ENCODE data around the gene REEP3. TPM values are rescaled to one million over a fixed set of nuclear protein-coding genes. Genes with fewer than 3 reads are reported as not detected.

Gene REEP3
- total RNA-seq, 1 experiment from 2014 or later: 135 TPM

DNA sequence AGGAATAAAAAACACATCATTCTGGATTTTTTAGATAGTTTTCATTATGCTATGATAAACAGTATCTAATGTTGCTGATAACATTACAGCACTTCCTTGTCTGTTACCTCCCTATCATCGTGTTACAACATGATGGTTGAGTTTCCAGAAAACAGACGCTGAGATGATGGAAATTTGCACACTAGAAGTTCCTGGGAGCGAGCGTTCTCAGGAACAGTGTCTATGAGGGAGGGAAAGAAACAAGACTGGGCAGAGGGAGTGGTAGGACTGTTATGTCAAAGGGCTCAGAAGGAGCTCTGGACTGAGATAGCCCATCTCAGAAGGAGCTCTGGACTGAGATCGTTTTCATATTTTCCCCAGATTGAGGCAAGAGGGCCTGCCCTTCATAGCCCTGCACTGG is 121.6 kb downstream of the REEP3 start:
- no peak for DNase-seq (ENCODE audit: low read depth, low spot score)
- no peaks in the 10 kb centered on the region for H3K9me3 ChIP-seq (ENCODE audit: control insufficient read depth, insufficient read depth, low read depth, low read length)
- H3K27ac ChIP-seq (ENCODE audit: low read length): no peak overlapping the region

DNA sequence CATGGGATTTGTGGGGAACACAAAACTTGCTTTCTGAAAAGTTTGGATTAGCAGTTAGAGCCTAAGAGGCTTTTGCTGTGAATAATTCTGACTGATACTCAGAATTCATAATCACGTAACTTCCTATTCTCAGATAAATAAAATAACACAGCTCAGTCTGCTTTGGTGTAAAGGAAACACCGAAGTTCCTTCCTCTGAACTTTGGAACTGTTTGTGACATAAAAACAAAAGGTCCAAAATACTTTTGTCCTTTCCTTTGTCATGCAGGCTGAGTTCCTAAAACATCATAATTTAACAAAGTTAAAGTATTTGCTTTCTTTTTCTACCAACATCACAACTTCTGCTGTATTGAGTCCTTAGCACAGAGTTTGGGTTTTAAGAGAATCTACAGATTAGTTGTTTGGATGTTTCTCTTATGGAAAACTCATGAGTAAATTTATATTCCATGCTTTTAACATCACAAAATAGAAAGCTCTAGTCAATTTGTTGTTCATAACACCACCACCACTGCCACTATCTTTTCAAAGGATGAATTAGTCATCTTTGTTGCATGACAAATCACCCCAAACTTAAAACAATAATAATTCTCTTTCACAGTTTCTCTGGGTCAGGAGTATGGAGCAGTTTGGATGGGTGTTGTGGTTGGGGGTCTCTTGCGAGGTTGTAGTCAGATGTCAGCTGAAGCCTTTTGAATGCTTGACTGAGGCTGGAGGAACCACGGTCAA is 123.4 kb downstream of the REEP3 start:
- CTCF ChIA-PET: no interaction called here
- Histone ChIP-seq H3K27ac (ENCODE audit: low read length) (no peak overlapping the region), H3K27me3 (ENCODE audit: control insufficient read depth, insufficient read depth, low read length) (no peaks in the 10 kb centered on the region), H3K36me3 (ENCODE audit: control insufficient read depth, insufficient read depth, low read length) (no peaks in the 10 kb centered on the region), H3K9me3 (ENCODE audit: control insufficient read depth, insufficient read depth, low read depth, low read length) (no peaks in the 10 kb centered on the region), H3K4me3 (ENCODE audit: low read depth in 2 of 2, low read length in 2 of 2) (no peak overlapping the region), H3K4me1 (ENCODE audit: control insufficient read depth, insufficient read depth, low read length) (no peaks in the 10 kb centered on the region)
- DNase-seq (ENCODE audit: low read depth, low spot score) (no peak), ATAC-seq (no peak)
- intact Hi-C loops (cut with micrococcal nuclease; ENCODE audit: unreplicated experiment) (no loop called here), in situ Hi-C loops (cut with HindIII; ENCODE audit: low pct_unique_long_range_greater_than_20kb, low sequenced_read_pairs) (no loop called here)
- TF ChIP-seq, protein P1, sequence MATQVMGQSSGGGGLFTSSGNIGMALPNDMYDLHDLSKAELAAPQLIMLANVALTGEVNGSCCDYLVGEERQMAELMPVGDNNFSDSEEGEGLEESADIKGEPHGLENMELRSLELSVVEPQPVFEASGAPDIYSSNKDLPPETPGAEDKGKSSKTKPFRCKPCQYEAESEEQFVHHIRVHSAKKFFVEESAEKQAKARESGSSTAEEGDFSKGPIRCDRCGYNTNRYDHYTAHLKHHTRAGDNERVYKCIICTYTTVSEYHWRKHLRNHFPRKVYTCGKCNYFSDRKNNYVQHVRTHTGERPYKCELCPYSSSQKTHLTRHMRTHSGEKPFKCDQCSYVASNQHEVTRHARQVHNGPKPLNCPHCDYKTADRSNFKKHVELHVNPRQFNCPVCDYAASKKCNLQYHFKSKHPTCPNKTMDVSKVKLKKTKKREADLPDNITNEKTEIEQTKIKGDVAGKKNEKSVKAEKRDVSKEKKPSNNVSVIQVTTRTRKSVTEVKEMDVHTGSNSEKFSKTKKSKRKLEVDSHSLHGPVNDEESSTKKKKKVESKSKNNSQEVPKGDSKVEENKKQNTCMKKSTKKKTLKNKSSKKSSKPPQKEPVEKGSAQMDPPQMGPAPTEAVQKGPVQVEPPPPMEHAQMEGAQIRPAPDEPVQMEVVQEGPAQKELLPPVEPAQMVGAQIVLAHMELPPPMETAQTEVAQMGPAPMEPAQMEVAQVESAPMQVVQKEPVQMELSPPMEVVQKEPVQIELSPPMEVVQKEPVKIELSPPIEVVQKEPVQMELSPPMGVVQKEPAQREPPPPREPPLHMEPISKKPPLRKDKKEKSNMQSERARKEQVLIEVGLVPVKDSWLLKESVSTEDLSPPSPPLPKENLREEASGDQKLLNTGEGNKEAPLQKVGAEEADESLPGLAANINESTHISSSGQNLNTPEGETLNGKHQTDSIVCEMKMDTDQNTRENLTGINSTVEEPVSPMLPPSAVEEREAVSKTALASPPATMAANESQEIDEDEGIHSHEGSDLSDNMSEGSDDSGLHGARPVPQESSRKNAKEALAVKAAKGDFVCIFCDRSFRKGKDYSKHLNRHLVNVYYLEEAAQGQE (IDR thresholded peaks at IDR 0.05; ENCODE audit: insufficient read depth in 1 of 2, low read depth in 2 of 2, low read length in 1 of 2): no peak
- TF ChIP-seq TCF7L2 (IDR thresholded peaks at IDR 0.05; ENCODE audit: low read depth, low read length) (no peak), CTCF (IDR thresholded peaks at IDR 0.05) (no peak), POLR2AphosphoS5 (IDR thresholded peaks at IDR 0.05; ENCODE audit: low read depth, low read length) (no peak), SIN3A (IDR thresholded peaks at IDR 0.05; ENCODE audit: borderline replicate concordance, insufficient read depth, low read depth, low read length) (no peak)
- POLR2A ChIA-PET: no interaction called here
- no TSS peak for BruUV-seq (replicated peaks)

More for the DNA sequence above, 121.6 kb downstream of the REEP3 start:
- TF ChIP-seq TCF7L2 (IDR thresholded peaks at IDR 0.05; ENCODE audit: low read depth, low read length): no peak
- TF ChIP-seq CTCF (IDR thresholded peaks at IDR 0.05): no peak
- TF ChIP-seq SIN3A (IDR thresholded peaks at IDR 0.05; ENCODE audit: borderline replicate concordance, insufficient read depth, low read depth, low read length): no peak
- TF ChIP-seq, protein P1 (IDR thresholded peaks at IDR 0.05; ENCODE audit: insufficient read depth in 1 of 2, low read depth in 2 of 2, low read length in 1 of 2): no peak
- no peak for TF ChIP-seq POLR2AphosphoS5 (IDR thresholded peaks at IDR 0.05; ENCODE audit: low read depth, low read length)
- intact Hi-C loops (cut with micrococcal nuclease; ENCODE audit: unreplicated experiment) (no loop called here), in situ Hi-C loops (cut with HindIII; ENCODE audit: low pct_unique_long_range_greater_than_20kb, low sequenced_read_pairs) (no loop called here)
- POLR2A ChIA-PET: no interaction called here
- no peaks in the 10 kb centered on the region for H3K4me1 ChIP-seq (ENCODE audit: control insufficient read depth, insufficient read depth, low read length)
- no TSS peak for BruUV-seq (replicated peaks)
- H3K4me3 ChIP-seq (ENCODE audit: low read depth in 2 of 2, low read length in 2 of 2): no peak overlapping the region
- no peaks in the 10 kb centered on the region for H3K27me3 ChIP-seq (ENCODE audit: control insufficient read depth, insufficient read depth, low read length)
- no peaks in the 10 kb centered on the region for H3K36me3 ChIP-seq (ENCODE audit: control insufficient read depth, insufficient read depth, low read length)
- CTCF ChIA-PET: interaction anchor here (0.6 kb wide), 1 partner anchor 33 kb away, joined by 5 read pairs; no protein-coding TSS in a partner anchor
- no peak for ATAC-seq
